GM19372 (cell line): ENCODE results near the gene FGD5.

Experiments used
- ATAC-seq: cut with Tn5 transposase; IDR thresholded peaks from one replicate; pipeline ENCODE4 v1.9.1; 2021; ENCODE audit warnings: mild to moderate bottlenecking, low read depth, moderate library complexity; ENCODE audit not compliant: unreplicated experiment

Gene FGD5

GRCh38 chr3:14923476-14923875 lies 104.7 kb downstream of the FGD5 start:
- ATAC-seq, result no peak

GRCh38 chr3:14925729-14926591 lies 107.2 kb downstream of the FGD5 start:
- ATAC-seq, result no peak

GRCh38 chr3:14926592-14926991 lies 107.8 kb downstream of the FGD5 start:
- no peak for ATAC-seq

GRCh38 chr3:14927308-14927707 lies 108.5 kb downstream of the FGD5 start:
- no peak for ATAC-seq

GRCh38 chr3:14929310-14930074 lies 110.7 kb downstream of the FGD5 start:
- ATAC-seq, result no peak

- no peak for ATAC-seq
These were observed 115.2 kb downstream of the FGD5 start for GRCh38 chr3:14933820-14934425.

GRCh38 chr3:14935592-14936345 lies 117.0 kb downstream of the FGD5 start:
- ATAC-seq, result no peak

- ATAC-seq, result no peak
These were observed 120.2 kb downstream of the FGD5 start for GRCh38 chr3:14938954-14939353.

GRCh38 chr3:14941871-14942270 lies 123.1 kb downstream of the FGD5 start:
- ATAC-seq, result no peak

- no peak for ATAC-seq
These were observed 124.3 kb downstream of the FGD5 start for GRCh38 chr3:14943042-14943441.

GRCh38 chr3:14946236-14946635 lies 127.5 kb downstream of the FGD5 start:
- ATAC-seq, result no peak

- ATAC-seq, result no peak
These were observed 128.0 kb downstream of the FGD5 start for GRCh38 chr3:14946739-14947099.

GRCh38 chr3:14947100-14947885 lies 128.5 kb downstream of the FGD5 start, which contains the start of gene NR2C2:
TSS of gene NR2C2 (plus strand) at chr3:14947583. CDS start at chr3:15003915, 56,332 bp downstream.
- ATAC-seq, result peak; percentile 46

GRCh38 chr3:14947886-14948608 lies 129.3 kb downstream of the FGD5 start:
- ATAC-seq, result peak; percentile 76

GRCh38 chr3:14948609-14949038 lies 129.9 kb downstream of the FGD5 start:
- ATAC-seq, result no peak

- ATAC-seq, result no peak
These were observed 130.4 kb downstream of the FGD5 start for GRCh38 chr3:14949126-14949525.

- no peak for ATAC-seq
These were observed 131.5 kb downstream of the FGD5 start for GRCh38 chr3:14950274-14950673.

GRCh38 chr3:14957153-14957552 lies 138.4 kb downstream of the FGD5 start:
- no peak for ATAC-seq

- ATAC-seq, result no peak
These were observed 139.2 kb downstream of the FGD5 start for GRCh38 chr3:14957925-14958324.
